Embryonic facial prominence (tissue), 1 donor: Measurements from ENCODE around the gene USPL1.
A peak's percentile ranks its signal among the peaks of the same experiment; 100 is the strongest.
"Not testable (repeated sequence)": the region's sequence is repeated elsewhere in the genome, so short reads cannot be mapped to it uniquely, and the experiment has no call there.

ENCODE experiments used
- DNase-seq: peaks from one replicate; pipeline ENCODE4 v3.0.0-alpha.2; 2016; ENCODE audit errors: extremely low spot score

USPL1 gene

DNA sequence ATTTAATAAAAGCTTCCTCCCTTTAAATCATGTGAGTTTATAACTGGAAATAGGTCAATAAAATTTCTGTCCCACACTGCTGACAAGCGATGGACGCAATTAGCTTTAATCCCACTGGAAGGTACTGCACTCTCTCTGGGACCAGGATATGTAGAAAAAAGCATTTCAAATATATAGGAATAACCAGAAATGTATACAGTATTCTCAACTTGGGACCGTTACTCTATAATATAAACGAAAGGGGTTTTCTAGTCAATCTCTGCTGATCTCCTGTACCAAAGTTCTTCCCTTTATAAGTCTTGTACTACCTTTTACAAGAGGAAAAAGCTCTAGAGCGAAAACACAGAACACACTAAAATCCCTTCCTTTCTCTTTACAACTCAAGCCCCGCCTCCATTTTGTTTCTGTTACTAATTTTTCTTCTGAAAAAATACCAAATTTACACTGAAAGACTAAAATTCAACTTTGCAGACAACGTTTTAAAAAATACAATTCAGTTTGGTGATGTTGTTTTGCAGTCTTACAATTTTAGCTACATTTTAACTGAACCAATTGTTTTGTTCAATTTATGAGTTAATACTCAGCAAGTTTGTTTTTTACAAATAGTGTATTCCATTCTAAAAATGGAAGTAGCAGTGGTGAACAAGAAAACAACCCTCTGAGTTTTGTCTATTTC, 1.7 kb upstream of the USPL1 start:
- peak; percentile 46 for DNase-seq

- DNase-seq, result peak; percentile 88
These were observed 799 bp upstream of the USPL1 start for GRCh38 chr13:30616927-30617314.

- DNase-seq, result no peak
These were observed 638 bp downstream of the USPL1 start for GRCh38 chr13:30618186-30618929.

GRCh38 chr13:30618930-30619279, 1.2 kb downstream of the USPL1 start:
- DNase-seq, result no peak

GRCh38 chr13:30619731-30620130, 2.0 kb downstream of the USPL1 start:
- DNase-seq, result no peak

GRCh38 chr13:30620941-30621340, 3.2 kb downstream of the USPL1 start:
- no peak for DNase-seq

DNA sequence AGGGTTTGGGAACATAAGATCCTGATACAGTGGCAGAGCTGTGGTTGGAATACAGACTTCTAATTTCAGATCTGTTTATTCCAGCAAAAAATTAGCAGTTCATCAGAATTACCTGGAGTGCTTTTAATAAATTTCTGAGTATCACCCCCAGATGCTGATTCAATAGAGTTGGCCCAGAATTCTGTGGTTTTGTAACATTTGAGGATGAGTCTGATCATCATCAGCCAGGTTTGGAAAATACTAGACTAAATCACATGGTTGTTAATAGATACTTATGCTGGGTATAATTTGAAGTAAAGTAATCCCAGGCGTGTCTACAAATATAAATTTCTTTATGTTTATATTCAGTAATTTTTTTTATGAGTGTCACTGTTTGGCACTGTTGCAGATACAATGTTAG, 4.8 kb downstream of the USPL1 start:
- DNase-seq, result no peak

DNA sequence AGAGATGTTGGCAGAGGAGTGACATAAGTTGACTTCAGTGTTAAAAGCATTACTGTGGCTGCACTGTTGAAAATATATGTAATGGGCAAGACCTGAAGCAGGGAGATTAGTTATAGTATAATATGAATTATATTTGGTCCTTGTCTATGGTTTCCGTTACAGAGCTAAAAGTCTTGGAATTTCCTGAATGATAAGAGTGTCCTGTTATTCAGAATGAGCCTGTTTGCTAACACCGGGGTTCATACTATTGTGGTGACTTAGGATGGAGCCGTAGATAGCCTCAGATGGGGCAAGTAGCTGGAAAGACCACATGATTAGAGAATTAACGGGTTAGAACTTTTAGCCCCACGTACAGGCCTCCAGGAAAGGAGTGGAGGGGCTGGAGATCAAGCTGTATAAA, 5.7 kb downstream of the USPL1 start:
- no peak for DNase-seq

DNA sequence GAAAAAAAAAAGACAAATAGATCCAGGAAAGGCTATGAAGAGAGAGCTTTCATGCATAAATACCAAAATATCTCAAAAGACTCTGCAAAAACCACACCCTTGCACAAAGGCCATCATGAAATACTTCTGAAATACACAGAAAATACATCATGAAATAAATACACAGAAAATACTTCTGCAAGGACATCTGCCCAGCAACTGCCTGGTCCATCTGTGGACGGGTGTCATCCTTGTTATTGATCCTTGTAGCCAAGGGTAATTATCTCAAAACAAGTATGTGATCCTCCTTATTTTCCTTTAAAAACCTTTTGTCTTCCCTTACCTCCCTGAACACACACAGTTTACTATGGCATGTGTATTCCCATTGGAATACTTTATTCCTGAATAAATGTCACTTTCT, 6.9 kb downstream of the USPL1 start:
- no peak for DNase-seq

- no peak for DNase-seq
These were observed 11.8 kb downstream of the USPL1 start for GRCh38 chr13:30629527-30629926.

GRCh38 chr13:30633861-30634260, 16.1 kb downstream of the USPL1 start:
- no peak for DNase-seq

GRCh38 chr13:30634838-30635237, 17.1 kb downstream of the USPL1 start:
- DNase-seq, result no peak

DNA sequence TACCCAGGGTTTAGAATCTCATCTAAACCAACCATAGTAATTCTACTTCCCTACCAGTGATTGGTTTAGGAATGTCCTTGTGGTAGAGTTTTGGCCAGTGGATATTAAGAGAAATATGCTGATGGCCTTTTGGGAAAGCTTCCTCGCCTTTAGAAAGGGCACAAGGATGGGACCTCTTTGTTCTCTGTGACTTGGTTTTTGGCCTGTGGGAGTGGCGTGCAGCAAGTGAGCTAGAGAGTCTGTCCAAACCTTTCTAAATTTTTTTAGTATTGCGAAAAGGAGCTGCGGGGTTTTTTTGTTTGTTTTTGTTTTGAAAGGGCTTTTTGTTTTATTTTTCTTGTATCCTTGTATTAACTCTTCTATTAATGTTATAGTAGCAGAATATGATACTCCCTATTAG, 20.6 kb downstream of the USPL1 start:
- no peak for DNase-seq

DNA sequence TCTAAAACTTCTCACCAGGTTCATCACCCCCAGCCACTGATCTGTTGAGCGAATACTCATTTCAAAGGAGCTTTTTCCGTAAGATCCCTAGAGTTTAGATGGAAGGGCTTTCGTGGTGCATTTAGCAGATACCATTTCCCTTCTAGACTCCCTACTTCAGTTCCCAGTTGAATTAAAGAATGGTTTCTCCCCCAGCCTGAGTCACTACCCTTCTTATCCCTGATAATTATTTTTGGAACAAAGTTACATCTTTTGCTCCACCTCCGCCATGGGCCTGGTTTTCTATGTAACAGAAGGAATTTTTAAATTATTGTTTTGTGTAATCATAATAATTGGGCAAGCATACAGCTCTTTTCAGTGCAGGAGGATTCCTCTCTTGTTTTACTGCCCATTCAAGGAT, 22.0 kb downstream of the USPL1 start:
- DNase-seq, result no peak

DNA sequence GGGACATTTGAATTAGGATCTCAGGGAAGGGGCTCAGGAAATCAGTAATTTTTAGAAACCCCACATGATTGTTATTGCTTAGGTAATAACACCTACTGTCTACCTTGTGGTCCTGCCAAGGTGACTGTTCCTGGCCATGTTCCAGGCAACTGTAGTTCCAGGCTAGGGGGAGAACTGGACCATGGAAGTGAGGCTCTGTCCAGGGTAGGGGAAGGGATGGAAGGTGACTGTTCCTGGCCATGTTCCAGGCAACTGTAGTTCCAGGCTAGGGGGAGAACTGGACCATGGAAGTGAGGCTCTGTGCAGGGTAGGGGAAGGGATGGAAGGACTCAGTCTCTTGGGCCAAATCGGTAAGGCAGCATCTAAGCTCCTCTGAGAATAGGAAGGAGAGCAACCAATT, 23.5 kb downstream of the USPL1 start:
- DNase-seq, result not testable (repeated sequence)

DNA sequence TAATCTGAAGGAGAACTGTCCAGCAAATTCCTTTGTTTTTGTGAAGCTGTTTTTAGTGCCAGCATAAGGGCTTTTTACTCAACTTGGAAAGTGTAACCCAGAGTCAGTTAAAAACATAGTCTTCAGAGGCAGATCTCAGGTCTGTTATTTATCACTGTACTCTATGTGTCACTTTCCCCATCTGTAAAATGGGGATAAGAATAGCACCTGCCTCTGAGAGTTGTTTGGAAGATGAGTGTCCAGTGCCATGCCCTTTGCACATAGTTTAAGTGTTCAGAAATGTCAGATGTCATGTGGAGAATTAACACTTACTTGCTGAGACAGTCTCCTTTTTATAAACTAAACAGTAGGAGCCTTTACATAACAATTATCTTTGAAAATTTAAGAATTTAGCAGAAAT, 27.9 kb downstream of the USPL1 start:
- no peak for DNase-seq

GRCh38 chr13:30647420-30647819, 29.7 kb downstream of the USPL1 start:
- no peak for DNase-seq

- no peak for DNase-seq
These were observed 30.3 kb downstream of the USPL1 start for GRCh38 chr13:30647824-30648521.

DNA sequence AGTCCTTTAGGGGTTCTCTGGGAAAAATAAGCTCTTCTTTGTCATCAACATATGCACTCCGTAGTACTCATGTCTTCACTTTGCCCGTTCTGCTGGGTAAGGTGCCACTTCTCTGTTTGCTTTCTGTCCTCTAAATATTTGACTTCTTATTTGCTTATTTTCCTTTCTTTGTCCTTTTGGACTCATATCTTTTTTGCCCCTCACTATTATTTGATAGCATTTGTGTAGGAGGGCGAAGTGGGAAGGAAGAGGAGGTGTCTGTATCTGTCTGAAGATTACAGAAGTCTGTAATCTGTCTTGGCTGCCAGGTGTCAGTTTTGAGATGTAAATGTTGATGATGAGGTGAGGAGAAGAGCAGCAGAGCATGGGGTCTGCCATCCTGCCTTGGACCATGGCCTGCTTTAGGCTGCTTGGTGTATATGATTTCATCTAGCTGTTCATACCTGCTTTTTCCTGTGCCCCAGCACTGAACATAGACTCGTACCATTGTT, 30.8 kb downstream of the USPL1 start:
- no peak for DNase-seq

DNA sequence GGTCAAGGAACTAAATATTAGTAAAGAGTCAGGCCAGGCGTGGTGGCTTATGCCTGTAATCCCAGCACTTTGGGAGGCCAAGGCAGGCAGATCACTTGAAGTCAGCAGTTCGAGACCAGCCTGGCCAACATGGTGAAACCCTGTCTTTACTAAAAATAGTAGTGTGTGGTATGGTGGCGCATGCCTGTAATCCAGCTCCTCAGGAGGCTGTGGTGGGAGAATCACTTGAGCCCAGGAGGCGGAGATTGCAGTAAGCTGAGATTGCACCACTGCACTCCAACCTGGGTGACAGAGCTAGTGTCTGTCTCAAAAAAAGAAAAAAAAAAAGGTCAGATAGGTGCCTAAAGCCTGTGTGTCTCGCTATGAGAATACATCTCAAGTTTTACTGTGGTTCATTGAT, 33.9 kb downstream of the USPL1 start:
- not testable (repeated sequence) for DNase-seq

GRCh38 chr13:30652746-30653386, 35.1 kb downstream of the USPL1 start:
- no peak for DNase-seq

- DNase-seq, result no peak
These were observed 36.7 kb downstream of the USPL1 start for GRCh38 chr13:30654430-30654829.
